Panc1 (cell line): ENCODE measurements around the gene PHF23.

Experiments
- CTCF ChIP-seq: fragments of 450-650 bp; IDR thresholded peaks from 2 replicates; pipeline ENCODE4 v1.5.1; 2017; ENCODE audit warnings: mild to moderate bottlenecking
- POLR2AphosphoS5 ChIP-seq: IDR thresholded peaks from 2 replicates; pipeline ENCODE4 v1.6.1; 2012; ENCODE audit warnings: mild to moderate bottlenecking, low read depth, low read length, moderate library complexity
- TF ChIP-seq, protein P1 (sequence below), 2 experiments: IDR thresholded peaks; 2 replicates each; pipeline ENCODE4 v1.6.1; 2011 to 2012; ENCODE audit warnings: low read depth in 2 of 2, control low read depth in 1 of 2, low read length in 1 of 2, mild to moderate bottlenecking in 1 of 2, moderate library complexity in 1 of 2; ENCODE audit not compliant: insufficient read depth in 1 of 2

DNA sequence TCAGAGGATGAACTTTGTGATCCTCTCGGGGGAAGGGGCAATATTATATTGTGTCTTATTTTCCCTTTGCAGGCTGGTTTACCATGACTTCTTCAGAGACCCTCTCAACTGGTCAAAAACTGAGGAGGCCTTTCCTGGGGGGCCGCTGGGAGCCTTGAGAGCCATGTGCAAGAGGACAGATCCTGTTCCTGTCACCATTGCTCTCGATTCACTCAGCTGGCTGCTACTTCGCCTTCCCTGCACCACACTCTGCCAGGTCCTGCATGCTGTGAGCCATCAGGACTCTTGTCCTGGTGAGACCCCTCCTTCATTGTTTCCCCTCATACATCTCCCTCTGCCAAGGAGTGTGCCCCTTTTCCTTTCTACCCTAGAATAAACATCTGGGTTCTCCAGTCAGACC lies 15.3 kb upstream of the PHF23 start:
- no peak for TF ChIP-seq CTCF
- TF ChIP-seq, protein P1, sequence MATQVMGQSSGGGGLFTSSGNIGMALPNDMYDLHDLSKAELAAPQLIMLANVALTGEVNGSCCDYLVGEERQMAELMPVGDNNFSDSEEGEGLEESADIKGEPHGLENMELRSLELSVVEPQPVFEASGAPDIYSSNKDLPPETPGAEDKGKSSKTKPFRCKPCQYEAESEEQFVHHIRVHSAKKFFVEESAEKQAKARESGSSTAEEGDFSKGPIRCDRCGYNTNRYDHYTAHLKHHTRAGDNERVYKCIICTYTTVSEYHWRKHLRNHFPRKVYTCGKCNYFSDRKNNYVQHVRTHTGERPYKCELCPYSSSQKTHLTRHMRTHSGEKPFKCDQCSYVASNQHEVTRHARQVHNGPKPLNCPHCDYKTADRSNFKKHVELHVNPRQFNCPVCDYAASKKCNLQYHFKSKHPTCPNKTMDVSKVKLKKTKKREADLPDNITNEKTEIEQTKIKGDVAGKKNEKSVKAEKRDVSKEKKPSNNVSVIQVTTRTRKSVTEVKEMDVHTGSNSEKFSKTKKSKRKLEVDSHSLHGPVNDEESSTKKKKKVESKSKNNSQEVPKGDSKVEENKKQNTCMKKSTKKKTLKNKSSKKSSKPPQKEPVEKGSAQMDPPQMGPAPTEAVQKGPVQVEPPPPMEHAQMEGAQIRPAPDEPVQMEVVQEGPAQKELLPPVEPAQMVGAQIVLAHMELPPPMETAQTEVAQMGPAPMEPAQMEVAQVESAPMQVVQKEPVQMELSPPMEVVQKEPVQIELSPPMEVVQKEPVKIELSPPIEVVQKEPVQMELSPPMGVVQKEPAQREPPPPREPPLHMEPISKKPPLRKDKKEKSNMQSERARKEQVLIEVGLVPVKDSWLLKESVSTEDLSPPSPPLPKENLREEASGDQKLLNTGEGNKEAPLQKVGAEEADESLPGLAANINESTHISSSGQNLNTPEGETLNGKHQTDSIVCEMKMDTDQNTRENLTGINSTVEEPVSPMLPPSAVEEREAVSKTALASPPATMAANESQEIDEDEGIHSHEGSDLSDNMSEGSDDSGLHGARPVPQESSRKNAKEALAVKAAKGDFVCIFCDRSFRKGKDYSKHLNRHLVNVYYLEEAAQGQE (IDR thresholded peaks at IDR 0.05; ENCODE audit: insufficient read depth in 1 of 2, low read depth in 2 of 2, low read length in 1 of 2) = no peak
- no peak for TF ChIP-seq POLR2AphosphoS5
